Thymus (tissue), 11 donors: Measurements from ENCODE around the gene PPP2R5A. TPM values are rescaled to one million over a fixed set of nuclear protein-coding genes. Genes with fewer than 3 reads are reported as not detected.

Source experiments
- DNase-seq, 9 donors: peaks; one replicate each; pipeline ENCODE4 v3.0.0-alpha.2; 2013; ENCODE audit warnings: low spot score in 9 of 9, low read depth in 6 of 9, missing footprints in 1 of 9
- H3K27ac ChIP-seq, 2 donors: one replicate each; pipeline ENCODE4 v1.5.1; 2013; ENCODE audit warnings: control low read depth in 1 of 2, low read depth in 1 of 2, low read length in 1 of 2, mild to moderate bottlenecking in 1 of 2, moderate library complexity in 1 of 2
- H3K27me3 ChIP-seq, 2 donors: one replicate each; pipeline ENCODE4 v1.5.1; 2013; ENCODE audit warnings: low read length in 1 of 2; ENCODE audit not compliant: control insufficient read depth in 2 of 2, insufficient read depth in 1 of 2
- H3K36me3 ChIP-seq, 2 donors: one replicate each; pipeline ENCODE4 v1.5.1; 2013; ENCODE audit warnings: low read length in 1 of 2, mild to moderate bottlenecking in 1 of 2, moderate library complexity in 1 of 2; ENCODE audit not compliant: control insufficient read depth in 2 of 2, insufficient read depth in 2 of 2
- H3K4me1 ChIP-seq, 2 donors: one replicate each; pipeline ENCODE4 v1.5.1; 2013; ENCODE audit warnings: low read length in 2 of 2; ENCODE audit not compliant: control insufficient read depth in 2 of 2, insufficient read depth in 2 of 2
- H3K4me3 ChIP-seq, 2 donors: one replicate each; pipeline ENCODE4 v1.5.1; 2013; ENCODE audit warnings: low read length in 2 of 2, control low read depth in 1 of 2, mild to moderate bottlenecking in 1 of 2
- H3K9me3 ChIP-seq, 2 donors: one replicate each; pipeline ENCODE4 v1.5.1; 2013; ENCODE audit warnings: low read length in 1 of 2, mild to moderate bottlenecking in 1 of 2; ENCODE audit not compliant: control insufficient read depth in 2 of 2, insufficient read depth in 1 of 2
- WGBS: extraction: QIAGEN DNeasy Blood & Tissue Kit; methylation state at CpG from one replicate; pipeline ENCODE4 v1.1.7; 2013; 5-methylcytosine and 5-hydroxymethylcytosine counted together
- polyA plus RNA-seq: library from polyadenylated mRNA; stranded (reverse); fragments of 200-250 nt; gene quantifications from one replicate; pipeline ENCODE4 v1.2.3, GENCODE V29; 2013
- total RNA-seq: library from RNA; stranded (reverse); fragments of 120-200 nt; gene quantifications from one replicate; pipeline ENCODE4 v1.2.4, GENCODE V29; 2013
- donor health status: healthy.

Gene PPP2R5A
- total and polyA plus RNA-seq, 2 donors, result 39.9 to 49.7 TPM

- peak in 1 of 9 donors; percentile 19 for DNase-seq
- Histone ChIP-seq H3K9me3 (no peaks in the 10 kb centered on the region), H3K36me3 (no peaks in the 10 kb centered on the region), H3K4me1 (peaks cover 12 to 18% of the 10 kb centered on the region in 2 donors), H3K27ac (no peak overlapping the region), H3K4me3 (no peak overlapping the region), H3K27me3 (no peaks in the 10 kb centered on the region)
Measured at GRCh38 chr1:212290608-212291007, 5.4 kb downstream of the PPP2R5A start.

DNA sequence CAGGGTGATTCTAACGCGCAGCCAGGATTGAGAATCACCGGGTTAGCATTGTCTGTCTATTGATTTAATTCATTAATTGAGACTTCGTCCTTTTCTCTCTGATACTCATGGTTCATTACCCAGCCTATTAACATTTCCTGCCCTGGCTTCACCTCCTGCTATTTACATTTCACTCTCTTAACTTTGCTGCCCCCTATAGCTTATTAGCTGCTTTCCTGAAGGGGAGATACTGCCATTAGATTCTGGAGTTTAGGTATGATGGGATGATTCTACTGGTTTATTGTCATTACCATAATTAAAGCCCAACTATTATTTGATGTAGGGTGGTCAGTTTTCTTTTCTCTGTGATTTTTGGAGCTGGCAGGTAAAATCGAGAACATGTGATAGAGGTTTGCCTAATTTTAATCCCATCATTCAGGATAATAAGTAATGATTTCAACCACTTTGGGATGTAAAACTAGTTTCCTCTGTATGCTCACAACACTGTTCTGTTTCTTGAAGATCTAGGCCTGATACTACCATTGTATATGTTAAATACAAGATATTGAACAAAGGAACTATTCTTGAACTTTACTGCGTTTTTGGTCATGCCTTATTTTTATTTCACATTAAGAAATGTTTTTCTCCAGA lies 6.4 kb downstream of the PPP2R5A start:
- no peaks in the 10 kb centered on the region for H3K27me3 ChIP-seq
- peaks cover 12 to 18% of the 10 kb centered on the region in 2 donors for H3K4me1 ChIP-seq
- peak in 4 of 9 donors; percentile 28 to 70 (median 39) for DNase-seq
- no peak overlapping the region for H3K4me3 ChIP-seq
- 60% methylated on average over 6 of the region's 6 CpGs for WGBS
- H3K36me3 ChIP-seq, result no peaks in the 10 kb centered on the region
- no peaks in the 10 kb centered on the region for H3K9me3 ChIP-seq
- no peak overlapping the region for H3K27ac ChIP-seq

DNA sequence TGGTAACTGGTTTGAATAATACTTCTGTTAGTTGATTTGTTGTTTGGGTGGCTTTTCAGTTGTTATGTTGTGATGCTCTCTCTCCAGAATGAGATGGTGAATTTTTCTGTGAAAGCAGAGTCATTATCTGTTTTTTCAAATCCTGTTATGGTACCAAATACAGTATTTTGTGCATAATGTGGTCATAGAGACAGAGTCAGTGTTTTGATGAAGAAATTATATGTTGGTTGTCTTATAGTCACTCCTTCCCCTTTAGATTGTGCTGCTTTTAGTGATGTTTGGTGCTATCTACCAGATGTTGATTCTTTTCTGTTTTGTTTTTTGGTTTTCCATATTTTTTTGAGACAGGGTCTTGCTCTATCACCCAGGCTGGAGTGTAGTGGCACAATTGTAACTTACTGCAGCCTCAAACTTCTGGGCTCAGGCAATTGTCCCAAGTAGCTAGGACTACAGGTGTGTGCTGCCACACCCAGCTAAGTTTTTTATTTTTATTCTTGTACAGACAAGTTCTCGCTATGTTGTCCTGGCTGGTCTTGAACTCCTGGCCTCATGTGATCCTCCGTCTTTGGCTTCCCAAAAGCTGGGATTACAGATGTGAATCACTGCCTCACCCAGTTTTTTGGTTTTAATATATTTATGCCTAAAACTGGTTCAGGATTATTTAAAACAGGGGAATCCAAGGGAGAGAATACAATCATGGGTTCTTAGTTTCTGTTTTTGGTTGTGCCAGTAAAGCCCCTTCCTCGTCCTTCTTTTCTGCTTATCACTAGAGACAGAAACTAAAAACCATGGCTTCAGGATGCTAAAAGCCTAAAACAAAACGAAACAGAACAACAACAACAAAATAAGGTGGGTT lies 7.3 kb downstream of the PPP2R5A start:
- 88% methylated on average over 4 of the region's 4 CpGs for WGBS
- H3K4me3 ChIP-seq, result no peak overlapping the region
- no peak for DNase-seq
- no peaks in the 10 kb centered on the region for H3K9me3 ChIP-seq
- no peaks in the 10 kb centered on the region for H3K36me3 ChIP-seq
- no peaks in the 10 kb centered on the region for H3K27me3 ChIP-seq
- H3K27ac ChIP-seq, result no peak overlapping the region
- H3K4me1 ChIP-seq, result peaks cover 9 to 14% of the 10 kb centered on the region in 2 donors

- Histone ChIP-seq H3K36me3 (no peaks in the 10 kb centered on the region), H3K4me3 (no peak overlapping the region), H3K9me3 (no peaks in the 10 kb centered on the region), H3K27me3 (no peaks in the 10 kb centered on the region), H3K27ac (no peak overlapping the region), H3K4me1 (peaks cover 5 to 8% of the 10 kb centered on the region in 2 donors)
- 98% methylated on average over 1 of the region's 1 CpG for WGBS
- no peak for DNase-seq
Measured at GRCh38 chr1:212293579-212293978, 8.4 kb downstream of the PPP2R5A start.

- peaks cover 4 to 5% of the 10 kb centered on the region in 2 donors for H3K4me1 ChIP-seq
- WGBS, result 98% methylated on average over 3 of the region's 3 CpGs
- no peaks in the 10 kb centered on the region for H3K36me3 ChIP-seq
- H3K9me3 ChIP-seq, result no peaks in the 10 kb centered on the region
- DNase-seq, result no peak
- no peak overlapping the region for H3K4me3 ChIP-seq
- no peak overlapping the region for H3K27ac ChIP-seq
- H3K27me3 ChIP-seq, result no peaks in the 10 kb centered on the region
Measured at GRCh38 chr1:212294983-212295382, 9.8 kb downstream of the PPP2R5A start.

- Histone ChIP-seq H3K27me3 (no peaks in the 10 kb centered on the region), H3K4me3 (no peak overlapping the region), H3K4me1 (peaks cover 3 to 5% of the 10 kb centered on the region in 2 donors), H3K27ac (no peak overlapping the region), H3K9me3 (no peaks in the 10 kb centered on the region), H3K36me3 (no peaks in the 10 kb centered on the region)
- no peak for DNase-seq
- over 99% methylated on average over 2 of the region's 2 CpGs for WGBS
Measured at GRCh38 chr1:212295579-212295978, 10.4 kb downstream of the PPP2R5A start.

DNA sequence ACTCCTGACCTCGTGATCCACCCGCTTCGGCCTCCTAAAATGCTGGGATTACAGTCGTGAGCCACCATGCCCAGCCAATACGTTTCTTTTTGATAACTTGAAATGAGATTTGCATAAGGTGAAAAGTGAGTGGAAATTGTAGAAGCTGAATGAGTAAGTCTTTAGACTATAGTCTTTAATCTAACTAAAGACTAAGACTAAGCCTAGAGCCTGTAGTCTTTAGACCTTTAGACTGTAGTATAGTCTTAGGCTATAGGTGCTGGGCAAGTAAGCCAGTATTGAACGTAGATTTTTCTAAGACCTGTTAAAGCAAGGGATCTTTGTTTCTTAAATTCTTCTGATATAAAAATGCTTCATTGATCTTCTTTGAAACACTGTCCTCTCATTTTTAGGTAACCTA lies 12.1 kb downstream of the PPP2R5A start:
- DNase-seq, result no peak
- Histone ChIP-seq H3K4me1 (peaks cover 0 to 3% of the 10 kb centered on the region in 2 donors), H3K9me3 (no peaks in the 10 kb centered on the region), H3K36me3 (no peaks in the 10 kb centered on the region), H3K27me3 (no peaks in the 10 kb centered on the region), H3K27ac (no peak overlapping the region), H3K4me3 (no peak overlapping the region)
- 97% methylated on average over 6 of the region's 6 CpGs for WGBS

DNA sequence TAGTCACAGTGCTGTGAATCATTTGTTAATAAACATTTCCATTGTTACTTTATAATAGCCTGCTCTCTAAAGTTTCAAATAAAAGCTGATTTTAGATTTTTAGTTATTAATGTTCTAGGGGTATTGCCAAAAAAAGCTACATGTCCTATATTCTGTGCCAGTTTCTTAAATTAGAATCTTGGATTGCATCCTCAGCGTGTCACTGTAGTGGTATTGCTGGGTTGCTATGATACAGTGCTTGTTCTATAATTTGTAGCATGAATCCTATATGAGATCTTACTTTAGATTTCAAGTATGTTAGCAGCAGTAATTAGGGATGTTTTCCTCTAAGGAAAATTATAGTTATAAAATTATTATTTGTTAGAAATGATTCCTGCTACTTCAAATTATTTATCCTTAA lies 16.4 kb downstream of the PPP2R5A start:
- no peak overlapping the region for H3K27ac ChIP-seq
- no peak for DNase-seq
- H3K36me3 ChIP-seq, result no peaks in the 10 kb centered on the region
- 93% methylated on average over 1 of the region's 1 CpG for WGBS
- H3K4me1 ChIP-seq, result no peaks in the 10 kb centered on the region
- no peaks in the 10 kb centered on the region for H3K9me3 ChIP-seq
- H3K27me3 ChIP-seq, result no peaks in the 10 kb centered on the region
- no peak overlapping the region for H3K4me3 ChIP-seq

- no peak overlapping the region for H3K27ac ChIP-seq
- H3K4me3 ChIP-seq, result no peak overlapping the region
- H3K27me3 ChIP-seq, result no peaks in the 10 kb centered on the region
- H3K36me3 ChIP-seq, result no peaks in the 10 kb centered on the region
- no peak for DNase-seq
- H3K4me1 ChIP-seq, result no peaks in the 10 kb centered on the region
- 90% methylated on average over 6 of the region's 6 CpGs for WGBS
- no peaks in the 10 kb centered on the region for H3K9me3 ChIP-seq
Measured at GRCh38 chr1:212302745-212303383, 17.7 kb downstream of the PPP2R5A start.
